Activated naive CD8-positive, alpha-beta T cell treated with anti-CD3 and anti-CD28 coated beads for 36 hours (primary cell): ENCODE results near the gene SH3BP2. TPM values are rescaled to one million over a fixed set of nuclear protein-coding genes. Genes with fewer than 3 reads are reported as not detected.

ENCODE experiments used
- DNase-seq: peaks from one replicate; pipeline ENCODE4 v3.0.0; 2021
- H3K27ac Mint-ChIP-seq: one replicate; pipeline ENCODE4 v1.8.0; 2022; ENCODE audit warnings: mild to moderate bottlenecking, moderate library complexity, mixed read lengths
- H3K27me3 Mint-ChIP-seq: one replicate; pipeline ENCODE4 v1.8.0; 2022; ENCODE audit warnings: mild to moderate bottlenecking, mixed read lengths
- H3K36me3 Mint-ChIP-seq: one replicate; pipeline ENCODE4 v1.8.0; 2021; ENCODE audit warnings: mild to moderate bottlenecking, mixed read lengths
- H3K4me1 Mint-ChIP-seq: one replicate; pipeline ENCODE4 v1.8.0; 2021; ENCODE audit warnings: mixed read lengths
- H3K4me3 Mint-ChIP-seq: one replicate; pipeline ENCODE4 v1.8.0; 2022; ENCODE audit warnings: mild to moderate bottlenecking, moderate library complexity, mixed read lengths
- H3K9me3 Mint-ChIP-seq: one replicate; pipeline ENCODE4 v1.8.0; 2022; ENCODE audit warnings: mixed read lengths
- total RNA-seq, 2 experiments: library from RNA; stranded (reverse); gene quantifications; one replicate each; pipeline ENCODE4 v1.2.3, GENCODE V29; 2021

SH3BP2 gene
- total RNA-seq, 2 experiments from 2014 or later, result 72.2 to 74.1 TPM

GRCh38 chr4:2855584-2855983 lies 62.7 kb downstream of the SH3BP2 start:
- Mint-ChIP-seq H3K36me3 (peaks cover 23% of the 10 kb centered on the region), H3K27me3 (no peaks in the 10 kb centered on the region), H3K4me3 (no peak overlapping the region), H3K27ac (no peak overlapping the region), H3K9me3 (no peaks in the 10 kb centered on the region), H3K4me1 (peaks cover 61% of the 10 kb centered on the region)
- DNase-seq, result no peak

GRCh38 chr4:2856266-2856665 lies 63.4 kb downstream of the SH3BP2 start:
- Mint-ChIP-seq H3K27ac (no peak overlapping the region), H3K9me3 (no peaks in the 10 kb centered on the region), H3K4me1 (peaks cover 61% of the 10 kb centered on the region), H3K4me3 (no peak overlapping the region), H3K27me3 (no peaks in the 10 kb centered on the region), H3K36me3 (peaks cover 27% of the 10 kb centered on the region)
- no peak for DNase-seq

- H3K27me3 Mint-ChIP-seq, result no peaks in the 10 kb centered on the region
- H3K4me3 Mint-ChIP-seq, result no peak overlapping the region
- no peak overlapping the region for H3K27ac Mint-ChIP-seq
- peaks cover 27% of the 10 kb centered on the region for H3K36me3 Mint-ChIP-seq
- no peaks in the 10 kb centered on the region for H3K9me3 Mint-ChIP-seq
- no peak for DNase-seq
- peaks cover 59% of the 10 kb centered on the region for H3K4me1 Mint-ChIP-seq
Observed at GRCh38 chr4:2857349-2857927, 64.6 kb downstream of the SH3BP2 start.

GRCh38 chr4:2858451-2859217 lies 65.7 kb downstream of the SH3BP2 start:
- Mint-ChIP-seq H3K27me3 (no peaks in the 10 kb centered on the region), H3K9me3 (no peaks in the 10 kb centered on the region), H3K27ac (peak overlapping the region; percentile 32), H3K36me3 (peaks cover 25% of the 10 kb centered on the region), H3K4me1 (peaks cover 58% of the 10 kb centered on the region), H3K4me3 (no peak overlapping the region)
- DNase-seq, result no peak

GRCh38 chr4:2859514-2859913 lies 66.6 kb downstream of the SH3BP2 start:
- H3K27ac Mint-ChIP-seq, result peak overlapping the region; percentile 40
- H3K4me1 Mint-ChIP-seq, result peaks cover 55% of the 10 kb centered on the region
- peaks cover 20% of the 10 kb centered on the region for H3K36me3 Mint-ChIP-seq
- no peaks in the 10 kb centered on the region for H3K9me3 Mint-ChIP-seq
- H3K4me3 Mint-ChIP-seq, result no peak overlapping the region
- H3K27me3 Mint-ChIP-seq, result no peaks in the 10 kb centered on the region
- DNase-seq, result no peak

GRCh38 chr4:2860391-2861348 lies 67.8 kb downstream of the SH3BP2 start:
- Mint-ChIP-seq H3K27ac (peak overlapping the region; percentile 40), H3K4me1 (peaks cover 56% of the 10 kb centered on the region), H3K9me3 (no peaks in the 10 kb centered on the region), H3K36me3 (peaks cover 20% of the 10 kb centered on the region), H3K27me3 (no peaks in the 10 kb centered on the region), H3K4me3 (no peak overlapping the region)
- DNase-seq, result no peak

GRCh38 chr4:2861631-2862436 lies 68.9 kb downstream of the SH3BP2 start:
- no peak overlapping the region for H3K4me3 Mint-ChIP-seq
- H3K4me1 Mint-ChIP-seq, result peaks cover 60% of the 10 kb centered on the region
- DNase-seq, result no peak
- H3K36me3 Mint-ChIP-seq, result peaks cover 15% of the 10 kb centered on the region
- no peaks in the 10 kb centered on the region for H3K9me3 Mint-ChIP-seq
- H3K27ac Mint-ChIP-seq, result no peak overlapping the region
- H3K27me3 Mint-ChIP-seq, result no peaks in the 10 kb centered on the region

- DNase-seq, result no peak
- peaks cover 63% of the 10 kb centered on the region for H3K4me1 Mint-ChIP-seq
- no peaks in the 10 kb centered on the region for H3K9me3 Mint-ChIP-seq
- no peaks in the 10 kb centered on the region for H3K27me3 Mint-ChIP-seq
- H3K4me3 Mint-ChIP-seq, result no peak overlapping the region
- H3K27ac Mint-ChIP-seq, result no peak overlapping the region
- peaks cover 13% of the 10 kb centered on the region for H3K36me3 Mint-ChIP-seq
Observed at GRCh38 chr4:2862528-2862927, 69.6 kb downstream of the SH3BP2 start.

- H3K27ac Mint-ChIP-seq, result no peak overlapping the region
- peaks cover 62% of the 10 kb centered on the region for H3K4me1 Mint-ChIP-seq
Observed at GRCh38 chr4:2863649-2864048, 70.8 kb downstream of the SH3BP2 start.

GRCh38 chr4:2865196-2865780 lies 72.4 kb downstream of the SH3BP2 start:
- DNase-seq, result no peak
- Mint-ChIP-seq H3K27me3 (no peaks in the 10 kb centered on the region), H3K4me1 (peaks cover 61% of the 10 kb centered on the region), H3K9me3 (no peaks in the 10 kb centered on the region), H3K36me3 (peaks cover 4% of the 10 kb centered on the region), H3K4me3 (no peak overlapping the region), H3K27ac (no peak overlapping the region)

More at GRCh38 chr4:2863649-2864048, 70.8 kb downstream of the SH3BP2 start:
- H3K4me3 Mint-ChIP-seq, result no peak overlapping the region
- DNase-seq, result no peak
- H3K27me3 Mint-ChIP-seq, result no peaks in the 10 kb centered on the region
- peaks cover 12% of the 10 kb centered on the region for H3K36me3 Mint-ChIP-seq
- H3K9me3 Mint-ChIP-seq, result no peaks in the 10 kb centered on the region

GRCh38 chr4:2866160-2866861 lies 73.4 kb downstream of the SH3BP2 start:
- DNase-seq, result no peak
- Mint-ChIP-seq H3K4me1 (peaks cover 55% of the 10 kb centered on the region), H3K36me3 (peaks cover 3% of the 10 kb centered on the region), H3K27me3 (no peaks in the 10 kb centered on the region), H3K27ac (no peak overlapping the region), H3K9me3 (no peaks in the 10 kb centered on the region), H3K4me3 (no peak overlapping the region)

GRCh38 chr4:2866891-2867290 lies 74.0 kb downstream of the SH3BP2 start:
- H3K36me3 Mint-ChIP-seq, result peaks cover 3% of the 10 kb centered on the region
- no peak overlapping the region for H3K27ac Mint-ChIP-seq
- no peak for DNase-seq
- no peaks in the 10 kb centered on the region for H3K9me3 Mint-ChIP-seq
- no peak overlapping the region for H3K4me3 Mint-ChIP-seq
- peaks cover 55% of the 10 kb centered on the region for H3K4me1 Mint-ChIP-seq
- no peaks in the 10 kb centered on the region for H3K27me3 Mint-ChIP-seq

GRCh38 chr4:2867758-2868491 lies 75.0 kb downstream of the SH3BP2 start:
- Mint-ChIP-seq H3K4me1 (peaks cover 49% of the 10 kb centered on the region), H3K27ac (no peak overlapping the region), H3K4me3 (no peak overlapping the region), H3K27me3 (no peaks in the 10 kb centered on the region), H3K36me3 (peaks cover 3% of the 10 kb centered on the region), H3K9me3 (no peaks in the 10 kb centered on the region)
- no peak for DNase-seq
